ENCODE measurements around the gene BTF3L4.

DNA sequence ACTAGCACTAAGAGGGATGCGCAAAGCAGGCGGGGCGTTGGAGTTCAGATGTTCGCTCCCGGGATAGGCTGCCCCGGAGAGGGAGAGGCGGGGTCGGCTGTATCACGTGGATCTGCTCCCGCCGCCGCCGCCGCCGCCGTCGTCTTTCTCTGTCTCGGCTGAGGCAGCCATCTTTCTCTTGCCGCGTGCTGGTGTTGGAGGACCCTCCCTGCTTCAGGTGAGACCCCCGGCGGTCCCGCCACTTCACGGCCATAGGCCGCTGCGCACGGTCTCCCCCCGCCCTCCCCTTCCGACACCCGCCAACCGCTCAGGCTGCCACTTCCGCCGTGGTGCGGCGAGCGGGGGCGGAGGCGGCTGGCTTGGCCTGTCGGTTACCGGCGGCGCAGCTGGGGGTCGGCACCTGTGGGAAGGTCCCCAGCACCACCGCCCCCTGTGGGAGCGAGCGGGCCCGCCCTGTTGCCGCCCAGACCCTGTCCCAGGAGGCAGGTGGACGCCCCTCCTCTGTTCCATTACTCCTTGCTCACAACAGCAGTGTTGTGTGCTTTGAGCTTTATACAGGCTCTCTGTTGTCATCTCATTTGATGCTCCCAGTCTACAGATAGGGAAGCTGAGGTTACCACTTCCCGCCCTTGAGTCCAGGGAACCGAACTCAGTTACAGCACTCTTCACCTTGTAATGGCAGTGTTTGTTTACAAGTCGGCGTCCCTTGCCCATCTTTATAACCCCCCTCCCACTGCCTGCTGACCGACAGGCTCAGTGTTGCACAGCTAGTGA is at the start of gene BTF3L4:
- TF ChIP-seq, protein P1, sequence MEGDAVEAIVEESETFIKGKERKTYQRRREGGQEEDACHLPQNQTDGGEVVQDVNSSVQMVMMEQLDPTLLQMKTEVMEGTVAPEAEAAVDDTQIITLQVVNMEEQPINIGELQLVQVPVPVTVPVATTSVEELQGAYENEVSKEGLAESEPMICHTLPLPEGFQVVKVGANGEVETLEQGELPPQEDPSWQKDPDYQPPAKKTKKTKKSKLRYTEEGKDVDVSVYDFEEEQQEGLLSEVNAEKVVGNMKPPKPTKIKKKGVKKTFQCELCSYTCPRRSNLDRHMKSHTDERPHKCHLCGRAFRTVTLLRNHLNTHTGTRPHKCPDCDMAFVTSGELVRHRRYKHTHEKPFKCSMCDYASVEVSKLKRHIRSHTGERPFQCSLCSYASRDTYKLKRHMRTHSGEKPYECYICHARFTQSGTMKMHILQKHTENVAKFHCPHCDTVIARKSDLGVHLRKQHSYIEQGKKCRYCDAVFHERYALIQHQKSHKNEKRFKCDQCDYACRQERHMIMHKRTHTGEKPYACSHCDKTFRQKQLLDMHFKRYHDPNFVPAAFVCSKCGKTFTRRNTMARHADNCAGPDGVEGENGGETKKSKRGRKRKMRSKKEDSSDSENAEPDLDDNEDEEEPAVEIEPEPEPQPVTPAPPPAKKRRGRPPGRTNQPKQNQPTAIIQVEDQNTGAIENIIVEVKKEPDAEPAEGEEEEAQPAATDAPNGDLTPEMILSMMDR (IDR thresholded peaks at IDR 0.05; ENCODE audit: poor library complexity), result no peak
- no peak for TF ChIP-seq EZH2 (IDR thresholded peaks at IDR 0.05; ENCODE audit: borderline replicate concordance)
- TF ChIP-seq EZH2phosphoT487 (IDR thresholded peaks at IDR 0.05; ENCODE audit: low read depth, severe bottlenecking, unreplicated experiment), result no peak

Measured in hepatocyte (in vitro differentiated cells).